MV-4-11 (cell line): ENCODE results near the gene PDE4D.
"Not testable (repeated sequence)": the region's sequence is repeated elsewhere in the genome, so short reads cannot be mapped to it uniquely, and the experiment has no call there.

Experiments used
- DNase-seq: peaks from one replicate; lab custom pipeline; 2025; lab: John Stamatoyannopoulos, UW

Gene PDE4D

GRCh38 chr5:59069438-59070079 is 824.0 kb downstream of the PDE4D start:
- no peak for DNase-seq

DNA sequence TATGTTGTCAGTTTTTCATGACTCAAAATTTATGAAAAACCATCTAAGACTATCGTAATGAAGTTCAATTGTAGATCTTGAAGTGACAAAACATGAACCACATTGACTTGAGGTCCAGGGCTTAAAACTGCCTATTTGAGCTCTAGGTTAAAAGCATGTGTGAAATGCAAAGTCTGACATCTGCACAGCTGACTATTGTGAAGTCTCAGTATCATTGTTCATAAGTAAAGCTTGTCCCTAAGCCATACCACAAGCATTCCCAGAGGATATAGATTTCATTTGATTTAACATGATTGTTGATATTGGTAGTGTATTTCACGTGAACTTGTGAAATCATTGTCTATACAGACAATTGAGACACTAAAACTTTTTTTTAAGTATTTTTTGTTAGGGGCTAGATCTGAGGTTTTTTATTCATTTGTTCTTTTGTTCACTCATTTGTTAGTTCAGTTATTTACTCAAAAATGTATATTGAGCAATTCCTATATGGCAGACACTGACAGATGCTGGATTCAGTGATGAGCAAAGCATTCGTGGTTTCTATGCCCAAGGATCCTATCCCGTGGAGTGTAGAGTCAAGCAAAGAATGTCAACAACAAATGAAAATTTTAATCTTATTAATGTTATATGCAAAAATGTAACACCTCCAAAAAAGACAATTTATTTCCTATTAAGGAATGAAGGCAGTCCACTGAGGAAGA is 825.4 kb downstream of the PDE4D start:
- DNase-seq: no peak

GRCh38 chr5:59066367-59067163 is 827.0 kb downstream of the PDE4D start:
- DNase-seq: no peak

DNA sequence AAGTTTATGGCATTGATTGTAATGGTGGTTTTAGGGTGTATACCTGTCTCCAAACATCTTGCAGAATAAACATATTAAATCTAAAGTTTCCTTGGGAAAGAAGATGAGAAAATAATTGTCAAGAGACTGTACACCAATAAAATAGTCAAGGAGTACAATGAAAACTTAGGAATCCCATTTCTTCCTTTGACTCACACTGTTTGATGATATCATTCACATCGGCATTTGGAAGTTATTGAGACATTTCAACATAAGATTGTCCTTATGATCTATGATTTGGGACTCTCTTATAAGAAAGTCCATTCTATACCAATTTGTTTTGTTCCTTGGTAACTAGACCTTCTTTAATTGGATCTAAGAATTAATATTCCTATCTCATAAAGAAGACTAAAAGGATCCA is 828.0 kb downstream of the PDE4D start:
- DNase-seq: no peak

- no peak for DNase-seq
Measured at GRCh38 chr5:59064293-59064692, 829.2 kb downstream of the PDE4D start.

GRCh38 chr5:59062986-59063683 is 830.4 kb downstream of the PDE4D start:
- DNase-seq: no peak

DNA sequence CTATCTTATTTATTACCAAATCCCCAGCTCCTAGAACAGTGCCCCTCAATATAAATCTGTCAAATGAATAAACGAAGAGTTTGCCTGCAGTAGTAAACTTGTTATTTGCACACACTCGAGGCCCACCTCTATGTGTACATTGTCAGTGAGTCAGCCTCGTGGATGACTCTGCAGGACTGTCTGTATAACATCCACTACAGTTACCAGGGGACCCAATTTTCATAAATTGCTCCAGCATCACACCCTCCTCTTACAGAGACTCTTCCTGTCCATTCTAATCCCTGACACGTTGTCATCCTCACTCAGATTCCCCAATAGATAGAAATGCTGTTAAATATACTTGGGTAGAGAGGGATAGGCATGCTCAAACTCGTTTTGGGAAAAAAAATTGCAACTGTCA is 832.1 kb downstream of the PDE4D start:
- DNase-seq: no peak

GRCh38 chr5:59058969-59059687 is 834.4 kb downstream of the PDE4D start:
- DNase-seq: no peak

DNA sequence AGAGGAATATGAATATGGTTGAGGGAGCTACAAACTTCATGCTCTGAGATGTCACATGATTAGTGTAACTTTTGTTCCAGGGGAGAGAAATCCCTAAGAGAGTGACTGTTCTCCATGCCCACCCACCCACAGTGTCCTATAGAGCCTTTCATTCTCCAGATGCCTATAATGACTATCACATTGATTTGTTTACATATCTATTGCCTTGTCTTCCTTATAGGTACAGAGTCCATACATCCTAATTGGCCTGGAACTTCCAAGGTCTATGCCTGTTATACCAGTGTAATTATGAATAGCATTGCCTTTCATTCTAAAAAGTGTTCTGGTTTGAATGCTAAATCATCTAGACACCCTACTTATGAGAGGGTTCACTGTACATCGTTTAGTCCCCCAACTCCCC is 835.3 kb downstream of the PDE4D start:
- DNase-seq: no peak

DNA sequence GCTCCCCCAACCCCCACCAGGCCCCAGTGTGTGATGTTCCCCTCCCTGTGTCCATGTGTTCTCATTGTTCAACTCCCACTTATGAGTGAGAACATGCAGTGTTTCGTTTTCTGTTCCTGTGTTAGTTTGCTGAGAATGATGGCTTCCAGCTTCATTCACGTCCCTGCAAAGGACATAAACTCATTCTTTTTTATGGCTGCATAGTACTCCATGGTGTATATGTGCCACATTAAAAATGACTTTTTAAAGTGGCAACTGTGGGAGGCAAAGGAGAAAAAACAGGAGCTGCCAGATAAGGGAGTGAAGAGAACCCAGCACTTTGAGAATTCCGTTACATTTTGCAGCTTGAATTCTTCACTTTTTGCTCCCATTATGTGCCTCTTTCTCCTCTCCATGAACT is 836.9 kb downstream of the PDE4D start:
- DNase-seq: not testable (repeated sequence)

DNA sequence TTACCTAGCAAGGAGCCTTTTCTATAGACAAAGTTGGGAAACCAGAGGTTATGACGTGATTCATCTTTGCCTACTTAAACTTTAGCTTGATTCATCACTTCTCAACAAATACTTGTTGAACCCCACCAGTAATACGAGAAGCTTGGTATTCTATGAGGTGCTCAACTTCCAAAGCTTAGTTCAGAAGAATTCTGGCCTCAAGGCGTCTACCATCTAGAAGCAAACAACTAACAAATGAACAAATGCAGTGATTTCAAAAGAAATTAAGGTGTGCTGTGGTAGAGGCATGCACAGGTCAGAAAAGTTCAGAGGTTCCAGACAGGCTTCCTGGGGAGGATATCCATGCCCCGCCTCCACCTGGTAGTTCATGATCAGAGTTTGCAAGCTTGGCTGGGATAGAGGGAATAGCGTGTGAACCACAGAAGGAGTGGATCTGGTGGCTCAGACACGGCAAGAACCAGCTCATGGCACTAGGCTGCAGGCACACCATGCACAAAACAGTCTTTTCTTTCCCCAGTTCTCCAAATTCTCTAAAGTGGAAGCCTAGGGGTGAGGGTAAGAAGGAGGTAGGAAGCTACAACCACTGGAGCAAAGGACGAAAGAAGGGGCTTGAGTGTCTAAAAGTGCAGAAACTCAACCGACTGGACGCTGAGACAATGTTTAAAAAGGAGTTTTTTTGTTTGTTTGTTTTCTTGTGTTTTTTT is 837.6 kb downstream of the PDE4D start:
- DNase-seq: no peak

GRCh38 chr5:59054963-59055528 is 838.5 kb downstream of the PDE4D start:
- DNase-seq: no peak

DNA sequence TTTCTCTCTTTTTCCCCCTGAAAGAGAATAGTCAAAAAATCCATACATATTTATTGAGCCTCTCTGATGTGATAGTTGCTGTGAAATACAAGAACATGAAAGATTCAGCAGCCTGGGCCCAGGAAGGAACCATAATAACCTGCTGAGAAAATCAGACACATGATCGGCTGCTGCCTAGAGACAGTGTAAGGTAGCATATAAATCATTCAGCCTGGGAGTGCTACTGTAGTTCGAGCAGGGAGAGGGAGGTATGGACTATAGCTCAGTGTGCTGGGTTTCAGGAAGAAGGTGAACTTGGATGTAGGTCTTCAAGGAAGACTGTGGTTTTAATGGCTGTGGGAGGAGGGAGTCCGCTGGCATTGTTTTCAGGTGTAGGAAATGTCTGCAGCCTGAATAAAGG is 841.6 kb downstream of the PDE4D start:
- no peak for DNase-seq

DNA sequence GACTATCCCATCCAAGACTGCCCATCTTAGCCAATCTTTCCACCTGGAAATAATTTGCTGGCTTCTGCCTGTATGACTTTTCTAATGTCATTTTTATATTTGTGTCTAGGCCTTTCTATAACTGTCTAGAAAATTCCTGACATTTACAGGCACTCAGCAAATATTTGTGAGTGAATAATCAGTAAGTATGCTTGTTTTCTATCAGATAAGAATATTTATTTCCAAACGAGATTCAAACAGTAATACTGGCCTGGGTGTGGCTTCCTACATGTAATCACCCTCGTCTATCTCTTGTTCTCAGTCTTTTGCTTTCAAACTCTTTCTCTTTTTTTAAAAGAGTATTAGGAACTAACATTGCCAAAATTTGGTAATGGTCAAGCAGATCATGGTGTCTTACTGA is 844.4 kb downstream of the PDE4D start:
- no peak for DNase-seq

- no peak for DNase-seq
Measured at GRCh38 chr5:59042201-59043055, 851.1 kb downstream of the PDE4D start.

DNA sequence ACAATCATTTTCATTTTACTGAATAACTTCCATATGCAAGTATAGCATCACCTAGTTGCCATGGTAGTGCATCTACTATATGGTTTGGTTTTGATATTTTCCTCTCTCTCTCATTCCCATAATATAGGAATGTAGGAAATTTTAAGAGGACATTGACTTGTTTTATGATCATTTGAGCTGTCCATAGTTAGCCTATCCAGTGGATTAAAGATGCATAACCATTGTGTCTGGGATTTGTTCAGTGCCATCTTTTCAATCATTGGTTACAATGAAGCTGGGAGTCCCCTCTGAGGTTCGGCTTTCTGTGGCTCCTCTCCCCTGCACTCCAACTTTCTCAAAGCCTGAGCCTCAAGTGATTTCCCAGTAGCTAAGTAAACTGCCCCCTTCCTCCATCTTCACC is 852.2 kb downstream of the PDE4D start:
- DNase-seq: no peak

- no peak for DNase-seq
Measured at GRCh38 chr5:59040804-59041201, 852.7 kb downstream of the PDE4D start.

DNA sequence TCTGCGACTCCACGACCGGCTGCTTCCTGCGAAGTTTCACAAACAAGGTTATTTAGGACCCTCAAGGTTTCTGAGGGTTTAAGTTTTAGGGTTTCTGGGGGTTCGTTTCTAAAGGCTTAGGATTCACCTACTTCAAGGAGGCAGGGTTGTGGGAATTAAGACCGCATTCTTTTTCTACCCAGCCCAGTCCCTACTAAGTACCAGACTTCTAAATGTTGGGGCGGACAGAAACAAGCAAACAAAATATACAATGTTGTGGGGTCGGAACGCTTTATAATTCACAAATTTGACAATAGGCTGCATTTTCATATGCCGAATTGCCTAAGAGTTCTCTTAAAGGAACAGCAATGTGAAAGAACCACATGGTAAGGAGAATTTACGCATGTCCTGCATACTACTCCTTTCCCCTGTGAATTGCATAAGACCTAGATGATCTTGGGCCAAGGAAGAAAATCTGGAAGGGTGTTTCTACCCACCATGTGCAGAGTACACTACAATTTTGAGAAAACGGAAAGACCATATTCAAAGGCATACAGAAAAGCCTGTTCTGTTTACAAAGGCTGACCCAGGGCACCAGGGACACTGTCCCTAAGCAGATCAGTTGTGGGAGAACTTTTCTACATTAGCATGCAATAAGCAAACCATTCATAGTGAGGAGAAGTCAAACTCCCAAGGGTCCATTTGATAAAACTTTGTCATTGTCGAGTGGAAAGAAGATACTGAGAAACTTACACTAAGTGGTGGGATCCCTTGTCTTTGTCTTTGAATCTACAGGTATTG is 853.3 kb downstream of the PDE4D start:
- peak; percentile 66 for DNase-seq
